DND-41 (cell line): ENCODE results near the gene NYAP2.

Source experiments
- CTCF ChIP-seq: IDR thresholded peaks from 2 replicates; pipeline ENCODE4 v1.5.1; 2012; ENCODE audit warnings: borderline replicate concordance, low read length, moderate library complexity, mild to moderate bottlenecking; ENCODE audit not compliant: poor library complexity, severe bottlenecking; ENCODE audit errors: extremely low read depth
- EZH2 ChIP-seq: IDR thresholded peaks from 3 replicates; pipeline ENCODE4 v1.6.1; 2012; ENCODE audit warnings: borderline replicate concordance, low read depth, mild to moderate bottlenecking, moderate library complexity, low read length, inconsistent platforms; ENCODE audit not compliant: severe bottlenecking

- TF ChIP-seq CTCF: no peak
- TF ChIP-seq EZH2: no peak
Measured at GRCh38 chr2:225399504-225399903, at the start of gene NYAP2.
